Measurements from ENCODE around the gene LTB.
A peak's percentile ranks its signal among the peaks of the same experiment; 100 is the strongest.

LTB gene

GRCh38 chr6:31626952-31627351 is 44.7 kb upstream of the LTB start:
- H3K4me3 ChIP-seq (ENCODE audit: control insufficient read depth, low read depth, low read length), result no peak overlapping the region
- DNase-seq (ENCODE audit: low read depth), result no peak
- TF ChIP-seq, protein P1, sequence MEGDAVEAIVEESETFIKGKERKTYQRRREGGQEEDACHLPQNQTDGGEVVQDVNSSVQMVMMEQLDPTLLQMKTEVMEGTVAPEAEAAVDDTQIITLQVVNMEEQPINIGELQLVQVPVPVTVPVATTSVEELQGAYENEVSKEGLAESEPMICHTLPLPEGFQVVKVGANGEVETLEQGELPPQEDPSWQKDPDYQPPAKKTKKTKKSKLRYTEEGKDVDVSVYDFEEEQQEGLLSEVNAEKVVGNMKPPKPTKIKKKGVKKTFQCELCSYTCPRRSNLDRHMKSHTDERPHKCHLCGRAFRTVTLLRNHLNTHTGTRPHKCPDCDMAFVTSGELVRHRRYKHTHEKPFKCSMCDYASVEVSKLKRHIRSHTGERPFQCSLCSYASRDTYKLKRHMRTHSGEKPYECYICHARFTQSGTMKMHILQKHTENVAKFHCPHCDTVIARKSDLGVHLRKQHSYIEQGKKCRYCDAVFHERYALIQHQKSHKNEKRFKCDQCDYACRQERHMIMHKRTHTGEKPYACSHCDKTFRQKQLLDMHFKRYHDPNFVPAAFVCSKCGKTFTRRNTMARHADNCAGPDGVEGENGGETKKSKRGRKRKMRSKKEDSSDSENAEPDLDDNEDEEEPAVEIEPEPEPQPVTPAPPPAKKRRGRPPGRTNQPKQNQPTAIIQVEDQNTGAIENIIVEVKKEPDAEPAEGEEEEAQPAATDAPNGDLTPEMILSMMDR (conservative IDR thresholded peaks at IDR 0.05; ENCODE audit: control insufficient read depth, insufficient read depth, low read depth, low read length), result no peak

- TF ChIP-seq, protein P1 (conservative IDR thresholded peaks at IDR 0.05; ENCODE audit: control insufficient read depth, insufficient read depth, low read depth, low read length), result no peak
- no peak for DNase-seq (ENCODE audit: low read depth)
- no peak overlapping the region for H3K4me3 ChIP-seq (ENCODE audit: control insufficient read depth, low read depth, low read length)
Observed at GRCh38 chr6:31624070-31624469, 41.8 kb upstream of the LTB start.

GRCh38 chr6:31622684-31623091 is 40.5 kb upstream of the LTB start:
- no peak for DNase-seq (ENCODE audit: low read depth)
- H3K4me3 ChIP-seq (ENCODE audit: control insufficient read depth, low read depth, low read length), result peak overlapping the region; percentile 97
- TF ChIP-seq, protein P1 (conservative IDR thresholded peaks at IDR 0.05; ENCODE audit: control insufficient read depth, insufficient read depth, low read depth, low read length), result no peak

DNA sequence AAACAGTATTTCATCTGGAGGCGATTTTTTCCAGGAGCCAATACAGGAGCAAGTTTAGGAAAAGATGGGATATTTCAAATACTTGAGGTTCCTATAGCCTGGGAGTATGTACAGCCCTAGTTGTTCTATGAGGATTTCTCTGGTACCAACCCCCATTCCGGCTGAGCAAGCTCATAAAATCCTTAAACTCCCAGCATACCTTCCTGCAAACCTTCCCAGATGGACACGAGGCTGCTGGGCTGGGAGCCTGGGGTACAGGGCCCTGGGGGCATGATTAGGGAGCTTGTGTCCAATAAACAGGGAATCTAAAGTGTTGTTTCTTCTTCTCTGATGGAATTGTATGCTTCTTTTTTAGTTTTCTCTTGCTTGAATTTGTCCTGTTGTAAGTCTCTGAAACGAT is 39.8 kb upstream of the LTB start:
- H3K4me3 ChIP-seq (ENCODE audit: control insufficient read depth, low read depth, low read length), result peak overlapping the region; percentile 97
- TF ChIP-seq, protein P1 (conservative IDR thresholded peaks at IDR 0.05; ENCODE audit: control insufficient read depth, insufficient read depth, low read depth, low read length), result no peak
- no peak for DNase-seq (ENCODE audit: low read depth)

DNA sequence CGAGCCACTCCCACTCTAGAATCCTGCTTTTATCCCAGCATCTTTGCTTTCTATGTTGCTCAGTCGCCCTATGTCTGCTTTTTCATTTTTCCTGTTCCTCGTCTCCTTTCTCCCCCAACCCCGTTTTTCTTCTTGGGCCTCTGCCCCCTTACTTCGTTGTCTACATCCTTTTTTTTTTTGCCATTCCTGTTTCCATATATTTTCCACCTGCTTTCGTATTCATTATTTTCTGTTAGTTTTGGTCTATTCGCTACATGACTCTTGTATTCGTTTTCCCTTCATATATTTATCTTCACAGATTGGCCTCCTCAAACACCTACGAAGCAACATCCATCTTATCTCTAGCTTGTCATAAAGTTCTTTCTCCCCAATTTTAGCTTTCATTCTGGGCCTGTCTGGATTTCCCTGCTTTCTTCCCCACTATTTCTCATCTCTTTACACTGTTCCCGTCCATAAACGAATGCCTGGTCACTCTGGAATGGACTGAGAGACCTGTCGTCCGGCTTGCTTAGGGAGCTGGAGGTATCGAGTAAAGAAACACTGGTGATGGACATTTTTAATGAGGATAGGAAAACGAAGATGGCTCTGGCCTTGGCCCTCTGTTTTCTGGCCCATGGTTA is 39.2 kb upstream of the LTB start:
- TF ChIP-seq, protein P1 (conservative IDR thresholded peaks at IDR 0.05; ENCODE audit: control insufficient read depth, insufficient read depth, low read depth, low read length), result no peak
- no peak for DNase-seq (ENCODE audit: low read depth)
- H3K4me3 ChIP-seq (ENCODE audit: control insufficient read depth, low read depth, low read length), result peak overlapping the region; percentile 97

DNA sequence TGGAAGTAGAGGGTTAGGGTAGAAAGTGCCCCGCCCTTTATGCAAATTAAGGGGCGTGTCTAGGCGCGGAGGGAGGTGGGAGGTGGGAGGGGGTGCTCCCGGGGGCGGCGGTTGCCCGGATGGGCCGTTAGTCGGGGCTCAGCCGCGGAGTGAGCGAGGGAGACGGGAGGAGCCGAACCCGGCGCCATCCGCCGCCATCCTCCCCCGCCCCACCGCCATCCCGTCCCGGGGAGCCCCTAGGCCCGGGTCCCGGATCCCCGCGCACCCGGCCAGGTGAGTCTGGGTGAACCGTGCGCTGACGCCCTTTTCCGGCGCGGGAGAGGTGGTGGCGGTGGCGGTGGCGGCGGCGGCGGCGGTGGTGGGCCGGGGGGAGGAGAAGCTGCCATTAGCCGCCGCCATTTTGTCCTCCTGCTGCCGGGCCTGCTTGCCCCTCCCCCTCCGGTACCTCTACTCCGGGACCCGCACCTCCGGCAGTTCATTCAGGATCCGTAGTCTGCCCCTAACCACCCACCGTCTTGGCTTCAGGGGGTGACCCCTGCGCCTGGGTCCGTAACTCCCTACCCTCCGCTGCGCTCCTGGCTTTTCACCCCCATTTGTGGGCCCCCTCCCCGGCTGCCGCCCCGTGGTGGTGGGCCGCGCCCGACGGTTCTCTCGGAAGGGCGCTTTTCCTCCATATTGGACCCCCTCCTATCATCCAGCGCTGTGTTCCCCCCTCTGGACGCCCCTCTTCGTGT is 38.5 kb upstream of the LTB start, which contains the start of gene PRRC2A:
Gene PRRC2A (plus strand): TSS at position 130 of the 734 bp plus-strand sequence. CDS start 2,075 bp downstream, outside the sequence.
- no peak for DNase-seq (ENCODE audit: low read depth)
- TF ChIP-seq, protein P1 (conservative IDR thresholded peaks at IDR 0.05; ENCODE audit: control insufficient read depth, insufficient read depth, low read depth, low read length), result no peak
- peak within 1 kb of the TSS; percentile 97 for H3K4me3 ChIP-seq (ENCODE audit: control insufficient read depth, low read depth, low read length)
